PFSK-1 (cell line): ENCODE results near the gene FAM131B.

Source experiments
- FOXP2 ChIP-seq: optimal IDR thresholded peaks from 2 replicates; pipeline ENCODE3; 2011; ENCODE audit warnings: borderline replicate concordance, control low read depth, inconsistent platforms; ENCODE audit not compliant: insufficient read depth; ENCODE audit errors: extremely low read length, extremely low read depth
- POLR2AphosphoS5 ChIP-seq: IDR thresholded peaks from 2 replicates; pipeline ENCODE4 v1.6.1; 2012; ENCODE audit warnings: low read depth, mild to moderate bottlenecking, control low read depth, low read length, moderate library complexity
- REST ChIP-seq, 2 experiments: IDR thresholded peaks; 2 replicates each; pipeline versions ENCODE4 v1.6.1 to v1.8.0; 2011 to 2012; ENCODE audit warnings: low read depth in 2 of 2, low read length in 2 of 2, control low read depth in 1 of 2, inconsistent platforms in 1 of 2, mild to moderate bottlenecking in 1 of 2, moderate library complexity in 1 of 2; ENCODE audit not compliant: insufficient read depth in 1 of 2
- SIN3A ChIP-seq: IDR thresholded peaks from 2 replicates; pipeline ENCODE4 v1.6.1; 2012; ENCODE audit warnings: mild to moderate bottlenecking, low read length, moderate library complexity, borderline replicate concordance; ENCODE audit not compliant: insufficient read depth
- TAF1 ChIP-seq: IDR thresholded peaks from 2 replicates; pipeline ENCODE4 v1.6.1; 2012; ENCODE audit warnings: low read length, control low read depth, borderline replicate concordance; ENCODE audit not compliant: insufficient read depth

FAM131B gene

GRCh38 chr7:143320620-143321019, 41.9 kb downstream of the FAM131B start:
- TF ChIP-seq FOXP2 (no peak), POLR2AphosphoS5 (no peak), REST (IDR thresholded peaks at IDR 0.05; ENCODE audit: insufficient read depth in 1 of 2, low read depth in 2 of 2, low read length in 2 of 2) (no peak), SIN3A (no peak), TAF1 (no peak)

DNA sequence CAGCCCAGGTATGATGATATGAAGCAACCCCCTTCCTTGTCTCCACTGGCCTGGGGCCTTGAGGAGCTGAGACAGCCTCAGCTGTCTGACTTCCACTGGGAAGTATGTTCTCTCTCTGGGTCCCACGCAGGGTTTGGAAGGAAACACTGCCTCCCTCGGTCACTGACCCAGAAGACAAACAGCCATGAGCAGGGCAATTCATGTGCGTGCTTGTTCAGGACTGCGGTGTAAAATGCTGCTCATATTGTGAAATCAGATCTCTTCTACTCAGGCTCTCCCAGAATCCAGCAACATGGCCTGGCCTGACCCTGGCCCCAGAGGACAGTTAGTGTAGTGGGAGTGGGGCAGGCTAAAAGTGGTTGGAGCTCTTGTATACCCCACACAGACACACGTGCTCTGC, 43.9 kb downstream of the FAM131B start:
- TF ChIP-seq POLR2AphosphoS5 (no peak), SIN3A (no peak)

- TF ChIP-seq POLR2AphosphoS5 (no peak), TAF1 (no peak), SIN3A (no peak), REST (IDR thresholded peaks at IDR 0.05; ENCODE audit: insufficient read depth in 1 of 2, low read depth in 2 of 2, low read length in 2 of 2) (no peak), FOXP2 (no peak)
Measured at GRCh38 chr7:143316492-143316891, 46.0 kb downstream of the FAM131B start.

GRCh38 chr7:143315776-143316175, 46.7 kb downstream of the FAM131B start, which contains the start of gene CLCN1:
Gene CLCN1, plus strand, starts transcription at chr7:143316111. Its CDS starts 102 bp downstream, at chr7:143316213.
- TF ChIP-seq REST (IDR thresholded peaks at IDR 0.05; ENCODE audit: insufficient read depth in 1 of 2, low read depth in 2 of 2, low read length in 2 of 2) (no peak), FOXP2 (no peak), SIN3A (no peak), TAF1 (no peak), POLR2AphosphoS5 (no peak)

DNA sequence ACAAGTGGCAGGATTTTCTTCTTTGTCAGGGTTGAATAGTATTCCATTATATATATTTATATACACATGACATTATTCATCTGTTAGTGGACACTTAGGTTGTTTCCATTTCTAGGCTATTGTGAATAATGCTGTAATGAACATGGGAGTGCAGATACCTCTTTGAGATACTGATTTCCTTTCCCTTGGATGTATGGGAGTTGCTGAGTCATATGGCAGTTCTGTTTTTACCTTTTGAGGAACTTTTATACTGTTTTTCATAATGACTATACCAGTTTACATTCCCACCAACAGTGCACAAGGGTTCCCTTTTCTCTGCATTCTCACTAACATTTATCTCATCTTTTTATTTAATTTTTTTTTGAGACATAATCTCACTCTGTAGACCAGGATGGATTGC, 48.4 kb downstream of the FAM131B start:
- TF ChIP-seq REST (IDR thresholded peaks at IDR 0.05; ENCODE audit: insufficient read depth in 1 of 2, low read depth in 2 of 2, low read length in 2 of 2), result no peak
- no peak for TF ChIP-seq SIN3A
- no peak for TF ChIP-seq TAF1
- TF ChIP-seq POLR2AphosphoS5, result no peak
- no peak for TF ChIP-seq FOXP2
